GM18520 (cell line): ENCODE data around the gene NR2F1-AS1.

Source experiments
- ATAC-seq: cut with Tn5 transposase; IDR thresholded peaks from one replicate; pipeline ENCODE4 v1.9.1; 2021; ENCODE audit not compliant: unreplicated experiment

The NR2F1-AS1 gene

GRCh38 chr5:93433422-93433821, 147.6 kb downstream of the NR2F1-AS1 start:
- no peak for ATAC-seq

- ATAC-seq: no peak
These were observed 149.8 kb downstream of the NR2F1-AS1 start for GRCh38 chr5:93431250-93431649.

GRCh38 chr5:93430673-93431199, 150.3 kb downstream of the NR2F1-AS1 start:
- no peak for ATAC-seq

- no peak for ATAC-seq
These were observed 150.9 kb downstream of the NR2F1-AS1 start for GRCh38 chr5:93430118-93430517.

GRCh38 chr5:93428868-93429267, 152.2 kb downstream of the NR2F1-AS1 start:
- no peak for ATAC-seq

- no peak for ATAC-seq
These were observed 153.7 kb downstream of the NR2F1-AS1 start for GRCh38 chr5:93427316-93427715.

- no peak for ATAC-seq
These were observed 155.9 kb downstream of the NR2F1-AS1 start for GRCh38 chr5:93425096-93425495.

- ATAC-seq: no peak
These were observed 157.7 kb downstream of the NR2F1-AS1 start for GRCh38 chr5:93423300-93423699.

GRCh38 chr5:93422652-93423280, 158.3 kb downstream of the NR2F1-AS1 start:
- no peak for ATAC-seq

- ATAC-seq: no peak
These were observed 159.0 kb downstream of the NR2F1-AS1 start for GRCh38 chr5:93421987-93422401.

- ATAC-seq: no peak
These were observed 159.6 kb downstream of the NR2F1-AS1 start for GRCh38 chr5:93421468-93421867.

GRCh38 chr5:93417490-93417889, 163.5 kb downstream of the NR2F1-AS1 start:
- ATAC-seq: no peak

- no peak for ATAC-seq
These were observed 165.2 kb downstream of the NR2F1-AS1 start for GRCh38 chr5:93415819-93416218.

- no peak for ATAC-seq
These were observed 169.3 kb downstream of the NR2F1-AS1 start for GRCh38 chr5:93411716-93412115.

- ATAC-seq: no peak
These were observed 171.3 kb downstream of the NR2F1-AS1 start for GRCh38 chr5:93409691-93410090.

- ATAC-seq: no peak
These were observed 173.6 kb downstream of the NR2F1-AS1 start for GRCh38 chr5:93407454-93407853.

GRCh38 chr5:93406971-93407401, 174.0 kb downstream of the NR2F1-AS1 start:
- ATAC-seq: no peak

GRCh38 chr5:93404246-93404645, 176.8 kb downstream of the NR2F1-AS1 start:
- ATAC-seq: no peak

GRCh38 chr5:93403141-93403928, 177.7 kb downstream of the NR2F1-AS1 start:
- no peak for ATAC-seq

- ATAC-seq: no peak
These were observed 178.6 kb downstream of the NR2F1-AS1 start for GRCh38 chr5:93402451-93402850.

- ATAC-seq: no peak
These were observed 179.3 kb downstream of the NR2F1-AS1 start for GRCh38 chr5:93401634-93402213.

GRCh38 chr5:93399675-93400074, 181.3 kb downstream of the NR2F1-AS1 start:
- ATAC-seq: no peak
